Measurements from ENCODE around the gene MRAS.

DNA sequence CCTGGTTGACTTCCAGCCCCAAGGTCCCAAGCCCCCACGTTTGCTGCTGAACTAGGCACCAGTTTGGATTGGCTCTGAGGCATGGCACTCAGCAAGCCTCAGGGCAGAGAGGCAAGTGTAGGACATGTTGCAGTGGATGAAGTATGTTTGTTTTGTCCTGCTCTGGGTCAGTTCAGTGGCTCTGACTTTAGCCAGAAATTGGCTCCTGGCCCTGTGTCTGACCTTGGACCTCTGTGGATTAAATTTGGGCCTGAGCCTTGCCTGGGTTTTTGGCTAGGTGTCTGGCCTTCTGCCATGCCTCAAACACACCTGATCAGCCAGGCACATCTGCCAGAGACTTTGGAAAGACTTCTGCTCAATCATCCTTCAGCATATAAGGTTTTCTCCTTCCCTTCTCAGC lies 3.6 kb upstream of the MRAS start:
- TF ChIP-seq, protein P1, sequence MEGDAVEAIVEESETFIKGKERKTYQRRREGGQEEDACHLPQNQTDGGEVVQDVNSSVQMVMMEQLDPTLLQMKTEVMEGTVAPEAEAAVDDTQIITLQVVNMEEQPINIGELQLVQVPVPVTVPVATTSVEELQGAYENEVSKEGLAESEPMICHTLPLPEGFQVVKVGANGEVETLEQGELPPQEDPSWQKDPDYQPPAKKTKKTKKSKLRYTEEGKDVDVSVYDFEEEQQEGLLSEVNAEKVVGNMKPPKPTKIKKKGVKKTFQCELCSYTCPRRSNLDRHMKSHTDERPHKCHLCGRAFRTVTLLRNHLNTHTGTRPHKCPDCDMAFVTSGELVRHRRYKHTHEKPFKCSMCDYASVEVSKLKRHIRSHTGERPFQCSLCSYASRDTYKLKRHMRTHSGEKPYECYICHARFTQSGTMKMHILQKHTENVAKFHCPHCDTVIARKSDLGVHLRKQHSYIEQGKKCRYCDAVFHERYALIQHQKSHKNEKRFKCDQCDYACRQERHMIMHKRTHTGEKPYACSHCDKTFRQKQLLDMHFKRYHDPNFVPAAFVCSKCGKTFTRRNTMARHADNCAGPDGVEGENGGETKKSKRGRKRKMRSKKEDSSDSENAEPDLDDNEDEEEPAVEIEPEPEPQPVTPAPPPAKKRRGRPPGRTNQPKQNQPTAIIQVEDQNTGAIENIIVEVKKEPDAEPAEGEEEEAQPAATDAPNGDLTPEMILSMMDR (conservative IDR thresholded peaks at IDR 0.05 in 1 of 2, IDR thresholded peaks at IDR 0.05 in 1 of 2; ENCODE audit: extremely low read depth in 1 of 2, insufficient read depth in 1 of 2, low read depth in 1 of 2, low read length in 2 of 2), result no peak
- TF ChIP-seq EZH2 (IDR thresholded peaks at IDR 0.05; ENCODE audit: borderline replicate concordance, low read length), result no peak

All from mammary epithelial cell (primary cell).